Measurements from ENCODE around the gene TBC1D9. TPM values are rescaled to one million over a fixed set of nuclear protein-coding genes. Genes with fewer than 3 reads are reported as not detected.

Gene TBC1D9
- total RNA-seq, 2 experiments from 2014 or later: 0.07 to 0.11 TPM

DNA sequence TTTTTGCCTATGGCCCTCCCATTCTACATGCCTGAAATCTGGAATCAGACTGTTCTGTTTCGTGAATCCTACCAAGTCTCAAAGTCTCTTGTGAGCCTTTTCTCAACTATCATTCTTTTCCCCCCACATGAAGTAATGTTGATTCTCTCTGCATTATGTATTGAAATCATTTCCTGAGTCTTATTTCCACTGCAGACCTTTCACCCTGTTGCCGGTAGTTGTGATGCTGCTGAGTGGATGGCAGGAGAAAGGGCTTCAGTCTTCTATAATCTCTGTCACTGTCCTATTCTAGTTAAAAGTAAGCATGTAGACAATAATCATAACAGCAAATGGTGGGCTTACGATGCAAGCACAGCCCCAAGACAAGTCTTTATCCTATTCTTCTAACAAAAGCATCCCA lies 75.0 kb downstream of the TBC1D9 start:
- CTCF ChIA-PET: no interaction called here
- intact Hi-C loops (cut with DNase I, micrococcal nuclease): no loop called here
- Mint-ChIP-seq H3K9me3 (ENCODE audit: low read depth) (no peaks in the 10 kb centered on the region), H3K36me3 (ENCODE audit: low read depth) (no peaks in the 10 kb centered on the region), H3K4me1 (no peaks in the 10 kb centered on the region), H3K27ac (no peak overlapping the region), H3K4me3 (no peak overlapping the region), H3K27me3 (peaks cover 11% of the 10 kb centered on the region)
- POLR2A ChIA-PET: no interaction called here
- ATAC-seq: no peak
- DNase-seq: no peak

DNA sequence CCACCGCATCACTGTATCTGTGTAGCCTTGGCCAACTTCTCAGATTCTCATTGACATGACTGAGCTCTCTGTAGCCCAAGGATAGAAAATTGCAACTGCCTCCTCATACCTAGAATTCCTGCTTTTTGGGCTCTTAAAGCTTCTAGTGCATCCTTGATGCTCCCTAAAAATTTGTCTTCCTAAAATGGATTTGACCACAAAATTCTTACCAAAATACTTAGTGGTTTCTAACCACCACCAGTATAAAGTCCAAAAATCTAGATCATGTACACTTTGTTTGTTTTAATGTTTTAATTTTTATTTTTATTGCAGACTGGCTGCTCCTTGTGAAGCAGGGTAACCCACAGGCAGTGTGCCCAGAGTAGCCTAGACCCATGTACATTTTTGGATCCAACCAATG lies 75.5 kb downstream of the TBC1D9 start:
- Mint-ChIP-seq H3K27ac (no peak overlapping the region), H3K4me1 (no peaks in the 10 kb centered on the region), H3K4me3 (no peak overlapping the region), H3K27me3 (peaks cover 11% of the 10 kb centered on the region), H3K9me3 (ENCODE audit: low read depth) (no peaks in the 10 kb centered on the region), H3K36me3 (ENCODE audit: low read depth) (no peaks in the 10 kb centered on the region)
- ChIA-PET POLR2A (no interaction called here), CTCF (no interaction called here)
- ATAC-seq: no peak
- intact Hi-C loops (cut with DNase I, micrococcal nuclease): no loop called here
- DNase-seq: no peak

DNA sequence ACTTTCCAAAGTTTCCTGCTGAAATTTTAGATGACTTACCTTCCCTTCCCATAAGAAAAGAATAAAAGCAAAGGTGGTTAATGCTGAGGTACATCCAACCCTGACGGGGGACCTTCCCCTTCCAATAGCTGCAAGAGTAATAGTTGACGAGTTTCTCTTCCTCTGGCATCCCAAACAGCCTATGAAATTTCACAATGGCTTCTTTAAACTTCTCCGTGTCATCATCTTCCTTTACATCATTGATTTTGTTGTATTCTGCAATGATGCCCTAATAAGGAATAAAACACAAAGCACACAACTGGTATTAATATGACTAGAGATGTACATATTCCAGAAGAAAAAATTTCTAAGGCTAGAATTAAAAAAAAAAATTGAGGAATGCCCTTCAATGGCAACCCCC lies 76.6 kb downstream of the TBC1D9 start:
- intact Hi-C loops (cut with DNase I, micrococcal nuclease): no loop called here
- no peaks in the 10 kb centered on the region for H3K36me3 Mint-ChIP-seq (ENCODE audit: low read depth)
- no peaks in the 10 kb centered on the region for H3K4me1 Mint-ChIP-seq
- H3K27ac Mint-ChIP-seq: no peak overlapping the region
- H3K27me3 Mint-ChIP-seq: peaks cover 11% of the 10 kb centered on the region
- ChIA-PET CTCF (no interaction called here), POLR2A (no interaction called here)
- no peaks in the 10 kb centered on the region for H3K9me3 Mint-ChIP-seq (ENCODE audit: low read depth)
- H3K4me3 Mint-ChIP-seq: no peak overlapping the region
- DNase-seq (no peak), ATAC-seq (no peak)

DNA sequence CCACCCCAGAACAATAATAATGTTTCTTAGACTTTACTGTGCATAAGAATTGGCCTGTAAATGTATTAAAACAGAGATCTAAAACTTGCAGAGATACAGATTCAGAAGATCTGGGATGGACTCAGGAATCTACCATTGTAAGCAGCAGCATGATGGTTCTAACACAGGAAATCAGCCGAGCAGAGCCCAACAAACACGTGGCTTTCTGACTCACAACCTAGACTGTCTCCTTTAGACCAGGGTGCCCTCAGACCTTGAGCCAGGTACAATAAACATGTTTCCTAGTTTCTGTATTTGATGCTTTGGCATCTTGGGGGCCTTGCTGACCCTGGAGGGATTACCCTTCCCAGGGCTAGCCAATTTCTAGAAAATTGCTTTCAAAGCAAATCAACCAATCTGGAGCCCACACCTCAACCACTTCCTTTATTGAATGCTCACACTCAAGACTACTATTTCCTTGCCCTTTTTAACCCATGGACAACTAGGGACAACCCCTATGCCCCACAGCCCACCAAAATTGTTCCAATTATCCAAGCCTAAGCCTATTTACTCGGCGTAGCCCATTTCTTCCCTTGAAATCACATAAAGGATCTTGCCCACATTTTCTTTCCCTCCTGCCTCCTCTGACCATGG lies 80.5 kb downstream of the TBC1D9 start:
- POLR2A ChIA-PET: no interaction called here
- no peaks in the 10 kb centered on the region for H3K9me3 Mint-ChIP-seq (ENCODE audit: low read depth)
- DNase-seq (no peak), ATAC-seq (no peak)
- intact Hi-C loops (cut with DNase I, micrococcal nuclease): no loop called here
- H3K27me3 Mint-ChIP-seq: peaks cover 3% of the 10 kb centered on the region
- no peak overlapping the region for H3K27ac Mint-ChIP-seq
- H3K4me1 Mint-ChIP-seq: no peaks in the 10 kb centered on the region
- CTCF ChIA-PET: no interaction called here
- H3K4me3 Mint-ChIP-seq: no peak overlapping the region
- no peaks in the 10 kb centered on the region for H3K36me3 Mint-ChIP-seq (ENCODE audit: low read depth)

DNA sequence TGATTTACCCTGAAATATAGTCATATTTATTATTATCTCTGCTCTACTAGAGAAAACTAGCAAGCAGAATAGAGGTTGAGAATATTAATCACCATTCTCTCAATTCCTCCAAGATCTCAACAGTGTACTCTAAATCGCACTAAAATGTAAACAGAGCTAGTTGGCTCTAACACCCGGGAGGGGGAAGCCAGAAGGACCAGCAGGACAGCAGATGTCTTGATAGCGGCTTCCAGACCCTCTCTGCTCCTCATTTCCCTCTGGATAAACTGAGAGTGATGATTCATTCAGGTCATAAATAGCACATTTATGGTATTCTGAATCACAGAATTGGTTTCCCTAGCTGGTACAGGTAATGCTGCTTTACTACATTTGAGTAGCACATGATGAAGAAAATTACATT lies 82.5 kb downstream of the TBC1D9 start:
- ChIA-PET POLR2A (no interaction called here), CTCF (interaction anchor here (0.7 to 0.8 kb wide), 3 partner anchors 9 to 295 kb away, joined by 3 to 8 read pairs (median 4); no protein-coding TSS in a partner anchor)
- ATAC-seq: no peak
- Mint-ChIP-seq H3K4me1 (no peaks in the 10 kb centered on the region), H3K4me3 (no peak overlapping the region), H3K36me3 (ENCODE audit: low read depth) (no peaks in the 10 kb centered on the region), H3K27me3 (no peaks in the 10 kb centered on the region), H3K9me3 (ENCODE audit: low read depth) (no peaks in the 10 kb centered on the region), H3K27ac (no peak overlapping the region)
- DNase-seq: no peak
- intact Hi-C loops (cut with DNase I, micrococcal nuclease): no loop called here

DNA sequence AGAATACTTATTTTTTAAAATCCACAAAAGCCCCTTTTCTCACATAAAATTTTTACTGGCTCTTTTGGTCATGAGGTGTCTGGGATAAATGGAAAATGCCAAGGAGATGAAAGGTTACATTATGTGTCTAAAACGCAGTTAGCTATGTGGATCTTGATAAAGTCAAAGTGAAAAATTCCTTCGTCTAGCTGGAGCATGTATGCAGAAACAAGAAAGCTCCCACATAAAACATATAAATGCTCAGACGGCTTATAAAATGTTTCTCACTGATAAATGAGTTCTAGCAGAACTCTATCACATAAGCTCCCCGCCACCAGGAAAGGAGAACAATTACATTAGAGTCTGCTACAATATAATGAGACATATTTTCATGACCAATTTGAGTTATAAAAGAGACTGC lies 83.8 kb downstream of the TBC1D9 start:
- POLR2A ChIA-PET: no interaction called here
- Mint-ChIP-seq H3K27ac (no peak overlapping the region), H3K27me3 (no peaks in the 10 kb centered on the region), H3K4me1 (no peaks in the 10 kb centered on the region), H3K4me3 (no peak overlapping the region), H3K9me3 (ENCODE audit: low read depth) (no peaks in the 10 kb centered on the region), H3K36me3 (ENCODE audit: low read depth) (no peaks in the 10 kb centered on the region)
- intact Hi-C loops (cut with DNase I, micrococcal nuclease): no loop called here
- ATAC-seq (no peak), DNase-seq (no peak)
- CTCF ChIA-PET: no interaction called here

DNA sequence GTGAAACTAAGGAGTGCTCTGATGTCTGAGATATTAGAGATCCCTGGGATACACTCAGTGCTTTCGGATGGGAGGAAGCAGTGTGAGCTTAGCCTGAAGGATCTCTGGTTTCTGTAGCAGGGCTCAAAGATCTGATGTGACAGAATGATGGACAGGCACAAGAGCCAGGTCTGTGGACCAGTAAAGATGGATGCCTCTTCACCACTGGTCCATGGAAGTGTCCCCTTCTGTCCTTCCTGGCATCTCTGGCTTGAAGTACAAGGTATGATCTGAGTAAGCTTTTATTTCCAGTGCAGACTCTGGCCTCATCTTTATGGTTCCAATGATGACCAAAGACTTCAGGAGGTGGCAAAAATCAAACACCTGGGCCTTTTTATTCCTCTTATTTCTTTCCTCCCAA lies 88.1 kb downstream of the TBC1D9 start:
- ATAC-seq (no peak), DNase-seq (no peak)
- ChIA-PET CTCF (no interaction called here), POLR2A (no interaction called here)
- H3K9me3 Mint-ChIP-seq (ENCODE audit: low read depth): no peaks in the 10 kb centered on the region
- H3K36me3 Mint-ChIP-seq (ENCODE audit: low read depth): no peaks in the 10 kb centered on the region
- H3K27ac Mint-ChIP-seq: no peak overlapping the region
- H3K27me3 Mint-ChIP-seq: no peaks in the 10 kb centered on the region
- H3K4me3 Mint-ChIP-seq: no peak overlapping the region
- H3K4me1 Mint-ChIP-seq: no peaks in the 10 kb centered on the region
- intact Hi-C loops (cut with DNase I, micrococcal nuclease): no loop called here

DNA sequence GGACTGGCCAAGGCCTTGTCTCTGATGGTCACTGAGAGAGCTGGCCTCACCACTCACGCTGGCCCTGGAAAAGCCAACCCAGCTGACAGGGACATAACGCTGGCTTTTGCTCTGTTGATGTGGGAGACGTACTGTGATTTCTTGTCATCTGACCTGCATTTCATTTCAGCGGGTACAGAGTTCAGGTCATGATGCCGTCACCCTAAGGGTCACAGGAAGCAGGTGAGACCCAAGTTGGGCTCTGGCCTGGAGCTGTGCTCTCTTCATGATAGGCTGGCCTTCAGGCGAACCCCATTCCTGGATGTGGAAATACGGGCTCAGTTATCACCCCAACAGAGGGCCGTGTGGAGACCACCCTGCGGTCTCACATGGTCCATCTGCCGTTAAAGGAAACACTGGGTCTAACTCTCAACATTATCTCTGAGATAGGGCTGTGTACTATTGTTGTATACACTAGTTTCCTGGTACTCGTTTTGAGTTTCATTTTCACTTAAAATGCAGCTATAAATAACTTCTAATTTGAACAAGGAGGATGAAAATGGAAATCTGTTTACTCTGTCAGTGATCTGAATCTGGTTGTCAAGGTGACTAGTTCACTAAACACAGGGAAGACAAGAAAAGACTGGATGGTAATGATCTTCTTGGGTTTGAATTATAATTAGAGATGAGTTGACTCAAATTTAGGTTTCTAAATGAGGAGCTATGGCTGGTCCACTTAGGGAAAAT lies 89.1 kb downstream of the TBC1D9 start:
- no peak for DNase-seq
- ATAC-seq: no peak
- H3K9me3 Mint-ChIP-seq (ENCODE audit: low read depth): no peaks in the 10 kb centered on the region
- no peaks in the 10 kb centered on the region for H3K4me1 Mint-ChIP-seq
- POLR2A ChIA-PET: no interaction called here
- no peaks in the 10 kb centered on the region for H3K27me3 Mint-ChIP-seq
- H3K36me3 Mint-ChIP-seq (ENCODE audit: low read depth): no peaks in the 10 kb centered on the region
- H3K27ac Mint-ChIP-seq: no peak overlapping the region
- intact Hi-C loops (cut with DNase I, micrococcal nuclease): no loop called here
- CTCF ChIA-PET: interaction anchor here (0.8 kb wide), 1 partner anchor 31 kb away, joined by 3 read pairs; no protein-coding TSS in a partner anchor
- no peak overlapping the region for H3K4me3 Mint-ChIP-seq

DNA sequence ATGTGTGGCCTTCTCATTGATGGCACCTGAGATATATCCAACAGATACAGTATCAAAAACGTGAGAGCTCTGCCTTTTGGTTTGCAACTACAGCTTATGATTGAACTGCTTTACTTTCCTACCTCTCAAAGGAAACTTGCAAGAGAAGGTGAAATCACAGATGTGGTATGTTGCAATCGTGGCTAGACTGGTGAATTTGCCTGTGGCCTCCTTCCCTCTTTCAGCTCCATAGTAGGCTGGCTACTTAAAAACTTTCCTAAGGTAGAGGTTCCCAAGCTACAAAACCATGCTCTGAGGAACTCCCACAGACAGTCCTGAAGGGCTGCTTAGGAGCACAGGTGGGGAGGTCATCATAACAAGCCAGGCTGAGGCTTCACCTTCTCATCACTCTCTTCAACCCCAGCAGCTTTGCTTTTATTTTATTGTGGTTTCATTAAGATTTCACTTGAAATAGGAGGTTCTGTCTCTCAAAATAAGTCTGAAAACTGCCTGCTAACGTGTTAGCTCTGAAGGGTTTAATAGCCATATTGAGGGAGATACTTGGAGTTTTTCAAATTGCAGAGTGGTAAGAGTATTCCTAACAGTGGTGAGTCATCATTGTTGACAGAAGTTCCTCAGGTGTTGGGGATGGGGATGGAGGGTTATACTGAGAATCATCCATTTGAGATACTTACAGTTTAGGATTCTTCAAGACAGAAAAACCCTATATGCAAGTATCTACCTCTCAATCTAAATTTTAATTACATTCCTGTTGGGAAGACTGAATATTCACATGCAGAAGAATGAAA lies 93.9 kb downstream of the TBC1D9 start:
- ATAC-seq (no peak), DNase-seq (no peak)
- Mint-ChIP-seq H3K27ac (no peak overlapping the region), H3K36me3 (ENCODE audit: low read depth) (no peaks in the 10 kb centered on the region), H3K9me3 (ENCODE audit: low read depth) (no peaks in the 10 kb centered on the region), H3K4me1 (no peaks in the 10 kb centered on the region), H3K4me3 (no peak overlapping the region), H3K27me3 (peaks cover 4% of the 10 kb centered on the region)
- ChIA-PET POLR2A (no interaction called here), CTCF (no interaction called here)
- intact Hi-C loops (cut with DNase I, micrococcal nuclease): no loop called here

DNA sequence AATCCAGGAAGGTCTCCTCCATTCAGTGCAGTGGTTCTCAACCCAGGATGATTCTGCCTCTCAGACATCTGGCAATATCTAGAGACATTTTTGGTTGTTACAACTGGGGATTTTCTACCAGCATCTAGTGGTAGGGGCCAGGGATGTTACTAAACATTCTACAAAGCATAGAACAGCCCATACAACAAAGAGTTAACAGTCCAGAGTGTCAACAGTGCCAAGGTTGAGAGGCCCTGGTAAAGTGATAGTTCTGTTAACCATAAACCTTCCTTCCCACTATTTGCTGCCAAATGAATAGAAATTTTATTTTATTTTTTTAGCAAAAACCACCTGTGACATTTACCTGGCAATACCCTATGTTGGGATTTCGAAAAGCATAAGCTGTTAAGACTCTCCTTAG lies 94.6 kb downstream of the TBC1D9 start:
- no peak for ATAC-seq
- no peaks in the 10 kb centered on the region for H3K4me1 Mint-ChIP-seq

DNA sequence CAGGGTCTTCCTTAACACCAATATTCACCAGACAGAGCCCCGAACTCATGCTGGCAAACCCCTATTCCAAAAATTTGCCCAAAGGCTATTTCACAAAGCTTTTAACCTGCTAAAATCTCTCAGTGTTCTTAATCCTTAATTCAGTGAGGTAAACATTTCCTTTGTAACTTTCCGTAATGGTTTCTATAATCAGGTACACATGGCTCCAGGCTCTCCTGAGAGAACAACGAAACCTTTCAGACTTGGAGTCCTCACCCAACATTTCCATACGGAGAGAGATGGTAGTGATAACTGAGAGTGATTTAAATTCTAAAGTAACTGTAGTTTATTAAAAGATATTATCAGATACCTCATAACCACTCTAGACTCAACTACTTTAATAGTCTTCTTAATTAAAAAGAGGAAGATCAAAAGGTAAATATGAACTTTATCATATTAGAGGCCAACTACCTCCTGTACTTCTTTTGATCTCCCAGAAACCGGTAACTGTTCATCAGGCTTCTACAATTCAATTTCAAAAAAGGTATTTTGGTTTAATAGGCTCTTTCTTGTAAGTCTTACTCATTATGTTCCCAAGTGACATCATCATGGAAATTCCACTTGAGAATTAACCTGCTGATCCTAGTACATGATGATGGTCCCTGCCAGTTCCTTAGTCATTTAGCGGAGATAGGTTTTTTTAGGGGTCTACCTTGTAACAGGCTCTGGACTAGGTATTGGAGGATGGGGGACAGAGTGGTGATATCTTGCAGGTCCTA lies 96.1 kb downstream of the TBC1D9 start:
- CTCF ChIA-PET: no interaction called here
- no peaks in the 10 kb centered on the region for H3K9me3 Mint-ChIP-seq (ENCODE audit: low read depth)
- ATAC-seq (no peak), DNase-seq (no peak)
- H3K36me3 Mint-ChIP-seq (ENCODE audit: low read depth): no peaks in the 10 kb centered on the region
- no peak overlapping the region for H3K27ac Mint-ChIP-seq
- intact Hi-C loops (cut with DNase I, micrococcal nuclease): no loop called here
- no peaks in the 10 kb centered on the region for H3K4me1 Mint-ChIP-seq
- no peak overlapping the region for H3K4me3 Mint-ChIP-seq
- peaks cover 4% of the 10 kb centered on the region for H3K27me3 Mint-ChIP-seq
- POLR2A ChIA-PET: no interaction called here

More for the DNA sequence above, 94.6 kb downstream of the TBC1D9 start:
- Mint-ChIP-seq H3K36me3 (ENCODE audit: low read depth) (no peaks in the 10 kb centered on the region), H3K9me3 (ENCODE audit: low read depth) (no peaks in the 10 kb centered on the region), H3K27me3 (peaks cover 4% of the 10 kb centered on the region), H3K27ac (no peak overlapping the region), H3K4me3 (no peak overlapping the region)
- no peak for DNase-seq
- ChIA-PET CTCF (no interaction called here), POLR2A (no interaction called here)
- intact Hi-C loops (cut with DNase I, micrococcal nuclease): no loop called here

DNA sequence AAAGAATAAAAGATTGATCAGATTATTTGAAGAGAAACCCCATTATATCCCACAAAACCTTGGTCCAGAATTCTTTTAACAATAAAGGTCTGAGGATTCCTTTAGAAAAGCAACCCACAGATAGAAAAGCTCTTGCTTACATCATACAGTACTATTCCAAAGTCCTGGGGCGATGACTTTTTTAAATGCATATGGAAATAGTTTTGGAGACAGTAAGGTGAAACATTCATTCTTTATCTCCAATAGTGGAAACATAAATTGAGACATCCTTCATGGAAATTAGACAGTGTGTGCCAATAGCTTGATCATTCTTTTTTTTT lies 101.7 kb downstream of the TBC1D9 start:
- POLR2A ChIA-PET: no interaction called here
- CTCF ChIA-PET: interaction anchor here (0.8 kb wide), 1 partner anchor 294 kb away, joined by 3 read pairs; no protein-coding TSS in a partner anchor
- ATAC-seq (no peak), DNase-seq (no peak)
- intact Hi-C loops (cut with DNase I, micrococcal nuclease): no loop called here
- no peak overlapping the region for H3K27ac Mint-ChIP-seq
- H3K27me3 Mint-ChIP-seq: peaks cover 3% of the 10 kb centered on the region
- no peaks in the 10 kb centered on the region for H3K4me1 Mint-ChIP-seq
- no peak overlapping the region for H3K4me3 Mint-ChIP-seq
- H3K36me3 Mint-ChIP-seq (ENCODE audit: low read depth): no peaks in the 10 kb centered on the region
- no peaks in the 10 kb centered on the region for H3K9me3 Mint-ChIP-seq (ENCODE audit: low read depth)

All from activated CD4-positive, alpha-beta T cell treated with anti-CD3 and anti-CD28 coated beads for 36 hours (primary cell).